Esophagus (tissue), 2 donors: Measurements from ENCODE around the gene DUSP14. TPM values are rescaled to one million over a fixed set of nuclear protein-coding genes. Genes with fewer than 3 reads are reported as not detected.

Experiments
- polyA plus RNA-seq, 2 donors: library from polyadenylated mRNA; stranded (reverse); fragments of 200-250 nt; gene quantifications; one replicate each; pipeline ENCODE4 v1.2.3, GENCODE V29; 2013
- donor health status: healthy with polysubstance abuse.
- donor health status: Bipolar disorder and iron deficiency.

Gene DUSP14
- polyA plus RNA-seq, 2 donors: 13.2 to 31.5 TPM

Other genes starting within 250 kb of the DUSP14 start
- gene C17orf78, start 113.9 kb upstream of the DUSP14 start, polyA plus RNA-seq: not detected
- gene ACACA, start 83.1 kb upstream of the DUSP14 start, polyA plus RNA-seq: 10 to 100 TPM; 20.0 to 25.4 TPM
- gene TADA2A, start 83.0 kb upstream of the DUSP14 start, polyA plus RNA-seq: 1 to 10 TPM; 6.2 to 6.7 TPM
- 1 to 10 TPM; 7.6 to 8.2 TPM for gene SYNRG, start 119.5 kb downstream of the DUSP14 start, polyA plus RNA-seq
- gene DDX52, start 153.6 kb downstream of the DUSP14 start, polyA plus RNA-seq: 10 to 100 TPM; 10.4 to 12.6 TPM